Measurements from ENCODE around the gene USP34. TPM values are rescaled to one million over a fixed set of nuclear protein-coding genes. Genes with fewer than 3 reads are reported as not detected.
A peak's percentile ranks its signal among the peaks of the same experiment; 100 is the strongest.
"Not testable (repeated sequence)": the region's sequence is repeated elsewhere in the genome, so short reads cannot be mapped to it uniquely, and the experiment has no call there.

Gene USP34
- total RNA-seq, 2 experiments from 2014 or later, result 109 to 111 TPM

- Mint-ChIP-seq H3K9me3 (peaks cover 2% of the 10 kb centered on the region), H3K27ac (peak overlapping the region; percentile 45), H3K36me3 (peaks cover 47% of the 10 kb centered on the region), H3K27me3 (peaks cover 6% of the 10 kb centered on the region), H3K4me3 (peak overlapping the region; percentile 94), H3K4me1 (peaks cover 51% of the 10 kb centered on the region)
- DNase-seq (no peak), ATAC-seq (ENCODE audit: low read depth) (no peak)
- POLR2A ChIA-PET, result interaction anchor here (3.0 kb wide), 1 partner anchor 299 kb away, joined by 16 read pairs; the partner anchor contains the start of gene REL
Measured at GRCh38 chr2:61179701-61180639, 290.9 kb downstream of the USP34 start.

- peak overlapping the region; percentile 92 for H3K27ac Mint-ChIP-seq
- ATAC-seq (ENCODE audit: low read depth) (no peak), DNase-seq (no peak)
- H3K4me3 Mint-ChIP-seq, result peak overlapping the region; percentile 94
- H3K4me1 Mint-ChIP-seq, result peaks cover 47% of the 10 kb centered on the region
- POLR2A ChIA-PET, result interaction anchor here (1.0 to 3.3 kb wide), 13 partner anchors 10 to 423 kb away, joined by 3 to 23 read pairs (median 8); partner anchors contain the start of genes PAPOLG, PEX13, PUS10 and REL
- H3K36me3 Mint-ChIP-seq, result peaks cover 40% of the 10 kb centered on the region
- peaks cover 2% of the 10 kb centered on the region for H3K9me3 Mint-ChIP-seq
- H3K27me3 Mint-ChIP-seq, result peaks cover 8% of the 10 kb centered on the region
Measured at GRCh38 chr2:61178603-61179545, 292.0 kb downstream of the USP34 start.

GRCh38 chr2:61177727-61178549 is 292.9 kb downstream of the USP34 start:
- H3K4me1 Mint-ChIP-seq, result peaks cover 45% of the 10 kb centered on the region
- peak; percentile 7 for ATAC-seq (ENCODE audit: low read depth)
- no peaks in the 10 kb centered on the region for H3K9me3 Mint-ChIP-seq
- POLR2A ChIA-PET, result interaction anchor here (0.9 to 3.3 kb wide), 19 partner anchors 10 to 676 kb away, joined by 3 to 23 read pairs (median 5); partner anchors contain the start of genes C2orf74, FAM161A, PAPOLG and PEX13
- H3K27me3 Mint-ChIP-seq, result peaks cover 8% of the 10 kb centered on the region
- DNase-seq, result peak; percentile 68
- H3K4me3 Mint-ChIP-seq, result peak overlapping the region; percentile 94
- peak overlapping the region; percentile 92 for H3K27ac Mint-ChIP-seq
- peaks cover 31% of the 10 kb centered on the region for H3K36me3 Mint-ChIP-seq

GRCh38 chr2:61176755-61177726 is 293.8 kb downstream of the USP34 start:
- Mint-ChIP-seq H3K27ac (peak overlapping the region; percentile 78), H3K36me3 (peaks cover 24% of the 10 kb centered on the region), H3K9me3 (no peaks in the 10 kb centered on the region), H3K4me1 (peaks cover 39% of the 10 kb centered on the region), H3K4me3 (peak overlapping the region; percentile 94), H3K27me3 (peaks cover 8% of the 10 kb centered on the region)
- ATAC-seq (ENCODE audit: low read depth), result peak; percentile 89
- DNase-seq, result peak; percentile 99
- POLR2A ChIA-PET, result interaction anchor here (0.5 to 3.3 kb wide), 23 partner anchors 9 to 676 kb away, joined by 3 to 23 read pairs (median 5); partner anchors contain the start of genes C2orf74, FAM161A, PAPOLG and PEX13

GRCh38 chr2:61175036-61175435 is 295.9 kb downstream of the USP34 start:
- H3K36me3 Mint-ChIP-seq, result peaks cover 13% of the 10 kb centered on the region
- no peak for DNase-seq
- POLR2A ChIA-PET, result no interaction called here
- no peaks in the 10 kb centered on the region for H3K9me3 Mint-ChIP-seq
- peaks cover 8% of the 10 kb centered on the region for H3K27me3 Mint-ChIP-seq
- H3K27ac Mint-ChIP-seq, result no peak overlapping the region
- H3K4me3 Mint-ChIP-seq, result no peak overlapping the region
- peaks cover 23% of the 10 kb centered on the region for H3K4me1 Mint-ChIP-seq
- ATAC-seq (ENCODE audit: low read depth), result no peak

GRCh38 chr2:61173116-61173515 is 297.8 kb downstream of the USP34 start:
- Mint-ChIP-seq H3K4me3 (no peak overlapping the region), H3K4me1 (peaks cover 6% of the 10 kb centered on the region), H3K9me3 (no peaks in the 10 kb centered on the region), H3K36me3 (peaks cover 2% of the 10 kb centered on the region), H3K27ac (no peak overlapping the region), H3K27me3 (peaks cover 8% of the 10 kb centered on the region)
- ATAC-seq (ENCODE audit: low read depth), result no peak
- DNase-seq, result no peak
- POLR2A ChIA-PET, result no interaction called here

GRCh38 chr2:61172671-61173070 is 298.2 kb downstream of the USP34 start:
- POLR2A ChIA-PET, result no interaction called here
- peaks cover 6% of the 10 kb centered on the region for H3K4me1 Mint-ChIP-seq
- ATAC-seq (ENCODE audit: low read depth) (no peak), DNase-seq (no peak)
- peaks cover 2% of the 10 kb centered on the region for H3K36me3 Mint-ChIP-seq
- no peaks in the 10 kb centered on the region for H3K9me3 Mint-ChIP-seq
- peaks cover 8% of the 10 kb centered on the region for H3K27me3 Mint-ChIP-seq
- H3K4me3 Mint-ChIP-seq, result no peak overlapping the region
- H3K27ac Mint-ChIP-seq, result no peak overlapping the region

GRCh38 chr2:61167579-61167978 is 303.3 kb downstream of the USP34 start:
- peak overlapping the region; percentile 10 for H3K27ac Mint-ChIP-seq
- ATAC-seq (ENCODE audit: low read depth) (no peak), DNase-seq (no peak)
- POLR2A ChIA-PET, result interaction anchor here (0.6 to 1.3 kb wide), 2 partner anchors 9 to 148 kb away, joined by 3 to 7 read pairs; no protein-coding TSS in a partner anchor
- no peaks in the 10 kb centered on the region for H3K27me3 Mint-ChIP-seq
- no peak overlapping the region for H3K4me3 Mint-ChIP-seq
- peaks cover 7% of the 10 kb centered on the region for H3K4me1 Mint-ChIP-seq
- no peaks in the 10 kb centered on the region for H3K9me3 Mint-ChIP-seq
- peaks cover 21% of the 10 kb centered on the region for H3K36me3 Mint-ChIP-seq

GRCh38 chr2:61165946-61166345 is 304.9 kb downstream of the USP34 start:
- POLR2A ChIA-PET, result no interaction called here

GRCh38 chr2:61165082-61165481 is 305.8 kb downstream of the USP34 start:
- H3K4me1 Mint-ChIP-seq; H3K9me3 Mint-ChIP-seq; POLR2A ChIA-PET; H3K27ac Mint-ChIP-seq; H3K4me3 Mint-ChIP-seq; DNase-seq; ATAC-seq (ENCODE audit: low read depth); H3K27me3 Mint-ChIP-seq: not testable (repeated sequence)
- peaks cover 29% of the 10 kb centered on the region for H3K36me3 Mint-ChIP-seq

More at GRCh38 chr2:61165946-61166345, 304.9 kb downstream of the USP34 start:
- Mint-ChIP-seq H3K4me3 (no peak overlapping the region), H3K27me3 (no peaks in the 10 kb centered on the region), H3K4me1 (peaks cover 7% of the 10 kb centered on the region), H3K9me3 (no peaks in the 10 kb centered on the region), H3K36me3 (peaks cover 28% of the 10 kb centered on the region), H3K27ac (peak overlapping the region; percentile 11)
- ATAC-seq (ENCODE audit: low read depth) (no peak), DNase-seq (no peak)

- DNase-seq, result no peak
- ATAC-seq (ENCODE audit: low read depth), result no peak
- H3K36me3 Mint-ChIP-seq, result peaks cover 42% of the 10 kb centered on the region
- no peaks in the 10 kb centered on the region for H3K27me3 Mint-ChIP-seq
- peaks cover 7% of the 10 kb centered on the region for H3K4me1 Mint-ChIP-seq
- peak overlapping the region; percentile 19 for H3K27ac Mint-ChIP-seq
- no peak overlapping the region for H3K4me3 Mint-ChIP-seq
- POLR2A ChIA-PET, result interaction anchor here (0.6 to 0.9 kb wide), 2 partner anchors 8 to 14 kb away, joined by 4 read pairs; no protein-coding TSS in a partner anchor
- peaks cover 6% of the 10 kb centered on the region for H3K9me3 Mint-ChIP-seq
Measured at GRCh38 chr2:61162721-61163120, 308.2 kb downstream of the USP34 start.
